ENCODE data around the gene YARS1.
"Not testable (repeated sequence)": the region's sequence is repeated elsewhere in the genome, so short reads cannot be mapped to it uniquely, and the experiment has no call there.

The YARS1 gene

DNA sequence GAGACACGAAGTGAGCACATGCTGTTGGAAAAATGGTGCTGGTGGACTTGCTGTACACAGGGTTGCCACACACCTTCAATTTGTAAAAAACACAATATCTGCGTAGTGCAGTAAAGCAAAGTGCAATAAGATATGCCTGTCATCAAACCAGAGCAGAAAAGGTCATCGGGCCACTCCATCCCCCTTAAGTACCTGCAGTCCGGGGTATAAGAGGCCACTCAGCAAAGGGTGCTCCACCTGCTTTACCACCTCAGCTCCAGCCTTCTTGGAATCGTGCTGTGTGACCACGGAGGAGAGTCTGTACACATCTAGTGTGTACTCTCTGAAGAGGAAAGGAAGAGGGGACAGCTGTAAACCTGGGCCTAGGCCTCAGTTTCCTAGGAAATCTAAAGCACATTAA, 10.9 kb downstream of the YARS1 start:
- no peak overlapping the region for H3K27ac ChIP-seq
- no peak for TF ChIP-seq CTCF (IDR thresholded peaks at IDR 0.05)

DNA sequence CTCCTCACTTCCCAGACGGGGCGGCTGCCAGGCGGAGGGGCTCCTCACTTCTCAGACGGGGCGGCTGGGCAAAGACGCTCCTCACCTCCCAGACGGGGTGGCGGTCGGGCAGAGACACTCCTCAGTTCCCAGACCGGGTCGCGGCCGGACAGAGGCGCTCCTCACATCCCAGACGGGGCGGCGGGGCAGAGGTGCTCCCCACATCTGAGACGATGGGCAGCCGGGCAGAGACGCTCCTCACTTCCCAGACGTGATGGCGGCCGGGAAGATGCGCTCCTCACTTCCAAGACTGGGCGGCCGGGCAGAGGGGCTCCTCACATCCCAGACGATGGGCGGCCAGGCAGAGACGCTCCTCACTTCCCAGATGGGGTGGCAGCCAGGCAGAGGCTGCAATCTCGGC, 12.7 kb downstream of the YARS1 start:
- H3K4me1 ChIP-seq; H3K36me3 ChIP-seq (ENCODE audit: control insufficient read depth, insufficient read depth, low read length): not testable (repeated sequence)

More for the DNA sequence above, 10.9 kb downstream of the YARS1 start:
- H3K27me3 ChIP-seq (ENCODE audit: control insufficient read depth, insufficient read depth, low read length) = no peaks in the 10 kb centered on the region
- H3K4me3 ChIP-seq (ENCODE audit: low read depth, low read length) = no peak overlapping the region
- no peaks in the 10 kb centered on the region for H3K79me2 ChIP-seq
- no peaks in the 10 kb centered on the region for H3K9me3 ChIP-seq (ENCODE audit: control insufficient read depth, low read length)
- no peaks in the 10 kb centered on the region for H3K36me3 ChIP-seq (ENCODE audit: control insufficient read depth, insufficient read depth, low read length)
- H3K4me2 ChIP-seq (ENCODE audit: low read length) = no peak overlapping the region
- H2AFZ ChIP-seq = no peak overlapping the region
- no peak overlapping the region for H3K9ac ChIP-seq
- H3K4me1 ChIP-seq = no peaks in the 10 kb centered on the region

DNA sequence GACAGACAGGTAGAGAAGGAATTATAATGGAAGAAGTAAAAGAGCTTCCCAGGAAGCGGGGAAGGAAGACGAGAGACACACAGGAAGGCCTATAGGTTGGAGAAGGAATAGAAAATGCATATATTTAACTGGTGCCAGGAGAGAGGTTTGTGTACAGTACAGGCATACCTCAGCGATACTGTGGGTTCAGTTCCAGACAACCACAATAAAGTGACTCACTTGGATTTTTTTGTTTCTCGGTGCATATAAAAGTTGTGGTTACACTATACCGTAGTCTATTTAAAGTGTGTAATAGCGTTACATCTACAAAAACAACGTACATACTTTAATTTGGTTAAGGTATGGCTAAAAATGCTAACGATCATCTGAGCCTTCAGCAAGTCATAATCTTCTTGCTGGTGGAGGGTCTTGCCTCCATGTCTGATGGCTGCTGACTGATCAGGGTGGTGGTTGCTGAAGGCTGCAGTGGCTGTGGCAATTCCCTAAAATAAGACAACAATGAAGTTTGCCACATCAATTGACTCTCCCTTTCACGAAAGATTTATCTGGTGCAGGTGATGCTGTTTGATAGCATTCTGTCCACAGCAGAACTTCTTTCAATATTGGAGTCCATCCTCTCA, 16.0 kb downstream of the YARS1 start:
- no peaks in the 10 kb centered on the region for H3K36me3 ChIP-seq (ENCODE audit: control insufficient read depth, insufficient read depth, low read length)
- H3K4me2 ChIP-seq (ENCODE audit: low read length) = no peak overlapping the region
- H3K27ac ChIP-seq = no peak overlapping the region
- H3K4me3 ChIP-seq (ENCODE audit: low read depth, low read length) = no peak overlapping the region
- no peaks in the 10 kb centered on the region for H3K9me3 ChIP-seq (ENCODE audit: control insufficient read depth, low read length)
- H3K27me3 ChIP-seq (ENCODE audit: control insufficient read depth, insufficient read depth, low read length) = no peaks in the 10 kb centered on the region
- H3K79me2 ChIP-seq = no peaks in the 10 kb centered on the region
- H2AFZ ChIP-seq = no peak overlapping the region
- TF ChIP-seq CTCF (IDR thresholded peaks at IDR 0.05) = no peak
- no peaks in the 10 kb centered on the region for H3K4me1 ChIP-seq
- no peak overlapping the region for H3K9ac ChIP-seq

More for the DNA sequence above, 12.7 kb downstream of the YARS1 start:
- H3K9ac ChIP-seq; H3K27me3 ChIP-seq (ENCODE audit: control insufficient read depth, insufficient read depth, low read length); H3K79me2 ChIP-seq; H2AFZ ChIP-seq; H3K9me3 ChIP-seq (ENCODE audit: control insufficient read depth, low read length); H3K4me2 ChIP-seq (ENCODE audit: low read length); H3K27ac ChIP-seq; H3K4me3 ChIP-seq (ENCODE audit: low read depth, low read length): not testable (repeated sequence)

- no peak for TF ChIP-seq CTCF (IDR thresholded peaks at IDR 0.05)
- Histone ChIP-seq H3K9me3 (ENCODE audit: control insufficient read depth, low read length) (no peaks in the 10 kb centered on the region), H3K4me3 (ENCODE audit: low read depth, low read length) (no peak overlapping the region), H3K9ac (no peak overlapping the region), H3K36me3 (ENCODE audit: control insufficient read depth, insufficient read depth, low read length) (no peaks in the 10 kb centered on the region), H3K79me2 (no peaks in the 10 kb centered on the region), H3K27me3 (ENCODE audit: control insufficient read depth, insufficient read depth, low read length) (no peaks in the 10 kb centered on the region), H3K4me2 (ENCODE audit: low read length) (no peak overlapping the region), H3K4me1 (no peaks in the 10 kb centered on the region), H2AFZ (no peak overlapping the region), H3K27ac (no peak overlapping the region)
These were observed 18.3 kb downstream of the YARS1 start for GRCh38 chr1:32798679-32799416.

- H3K79me2 ChIP-seq = no peaks in the 10 kb centered on the region
- H3K9me3 ChIP-seq (ENCODE audit: control insufficient read depth, low read length) = no peaks in the 10 kb centered on the region
- no peak for TF ChIP-seq CTCF (IDR thresholded peaks at IDR 0.05)
- no peak overlapping the region for H3K4me3 ChIP-seq (ENCODE audit: low read depth, low read length)
- H3K4me1 ChIP-seq = no peaks in the 10 kb centered on the region
- no peak overlapping the region for H3K4me2 ChIP-seq (ENCODE audit: low read length)
- H3K36me3 ChIP-seq (ENCODE audit: control insufficient read depth, insufficient read depth, low read length) = no peaks in the 10 kb centered on the region
- no peaks in the 10 kb centered on the region for H3K27me3 ChIP-seq (ENCODE audit: control insufficient read depth, insufficient read depth, low read length)
- no peak overlapping the region for H3K27ac ChIP-seq
- H2AFZ ChIP-seq = no peak overlapping the region
- H3K9ac ChIP-seq = no peak overlapping the region
These were observed 19.0 kb downstream of the YARS1 start for GRCh38 chr1:32798191-32798590.

Data from parathyroid adenoma (tissue), 2 donors.